MM.1S (cell line): ENCODE results near the gene KATNAL2.

ENCODE experiments used
- CTCF ChIP-seq: fragments of 300-600 bp; sonication (generic); IDR thresholded peaks from 2 replicates; pipeline ENCODE4 v1.5.1; 2016; ENCODE audit warnings: antibody characterized with exemption, low read length, mixed read lengths
- EZH2 ChIP-seq: fragments of 300-600 bp; sonication (generic); optimal IDR thresholded peaks from 2 replicates; pipeline ENCODE3; 2017; ENCODE audit warnings: low read depth, mild to moderate bottlenecking, antibody characterized with exemption, low read length, mixed read lengths
- EZH2phosphoT487 ChIP-seq: fragments of 300-600 bp; sonication (generic); IDR thresholded peaks from 2 replicates; pipeline ENCODE4 v1.6.1; 2018; ENCODE audit warnings: antibody characterized with exemption, low read length

- TF ChIP-seq CTCF = peak; percentile 74
- TF ChIP-seq EZH2 = no peak
- TF ChIP-seq EZH2phosphoT487 = no peak
Observed at GRCh38 chr18:47050468-47050867, 133.1 kb downstream of the KATNAL2 start.
